Uterus (tissue), 4 donors: Measurements from ENCODE around the gene FUT2. TPM values are rescaled to one million over a fixed set of nuclear protein-coding genes. Genes with fewer than 3 reads are reported as not detected.

Experiments used
- DNase-seq, 2 donors: peaks; one replicate each; pipeline ENCODE4 v3.0.0-alpha.2; 2019 to 2020
- H3K27ac ChIP-seq, 2 donors: fragments of 200-600 bp; sonication (generic); 1 replicate in 1 of 2; 2 replicates in 1 of 2; pipeline ENCODE4 v1.5.1; 2016 to 2018
- H3K27me3 ChIP-seq, 2 donors: fragments of 200-600 bp; sonication (generic); one replicate each; pipeline ENCODE4 v1.5.1; 2018 to 2019; ENCODE audit warnings: control low read depth in 1 of 2
- H3K36me3 ChIP-seq, 2 donors: fragments of 200-600 bp; sonication (generic); one replicate each; pipeline ENCODE4 v1.5.1; 2019; ENCODE audit warnings: control low read depth in 1 of 2
- H3K4me1 ChIP-seq, 2 donors: fragments of 200-600 bp; sonication (generic); one replicate each; pipeline ENCODE4 v1.5.1; 2018 to 2019; ENCODE audit warnings: control low read depth in 1 of 2
- H3K4me3 ChIP-seq, 2 donors: fragments of 200-600 bp; sonication (generic); 1 replicate in 1 of 2; 2 replicates in 1 of 2; pipeline ENCODE4 v1.5.1; 2018 to 2019; ENCODE audit warnings: mild to moderate bottlenecking in 1 of 2
- H3K9me3 ChIP-seq, 2 donors: fragments of 200-600 bp; sonication (generic); one replicate each; pipeline ENCODE4 v1.5.1; 2019; ENCODE audit warnings: control low read depth in 1 of 2
- POLR2A ChIP-seq, 2 donors: fragments of 450-650 bp; IDR thresholded peaks; one replicate each; pipeline ENCODE4 v1.6.1; 2016; ENCODE audit warnings: antibody characterized with exemption in 2 of 2, mild to moderate bottlenecking in 1 of 2, moderate library complexity in 1 of 2
- intact Hi-C: fragments of 100-400 bp; cut with DNase I; formaldehyde crosslinking; loops from one replicate; pipeline ENCODE4 v1.15.1; 2023; ENCODE audit warnings: low total_unique reads
- total RNA-seq, 4 donors: library from RNA; depleted of rRNA in 3 of 4; stranded (reverse); fragments of >200 nt in 3 of 4; gene quantifications; one replicate each; pipeline versions ENCODE4 v1.1.0 to v1.2.4, GENCODE V29; 2014 to 2023
- TF ChIP-seq, protein P1 (sequence below), 4 experiments: fragments of 200-600 bp in 2 of 4; fragments of 450-650 bp in 2 of 4; sonication (generic) in 2 of 4; IDR thresholded peaks; one replicate each; pipeline ENCODE4 v1.5.1; 2016 to 2019; ENCODE audit warnings: antibody characterized with exemption in 4 of 4, mild to moderate bottlenecking in 2 of 4, moderate library complexity in 1 of 4
- donor health status: DM: yes; HTN: yes; CAD: no.

The FUT2 gene
- total RNA-seq, 4 donors from 2014 or later: 1.0 TPM; not detected in 3

DNA sequence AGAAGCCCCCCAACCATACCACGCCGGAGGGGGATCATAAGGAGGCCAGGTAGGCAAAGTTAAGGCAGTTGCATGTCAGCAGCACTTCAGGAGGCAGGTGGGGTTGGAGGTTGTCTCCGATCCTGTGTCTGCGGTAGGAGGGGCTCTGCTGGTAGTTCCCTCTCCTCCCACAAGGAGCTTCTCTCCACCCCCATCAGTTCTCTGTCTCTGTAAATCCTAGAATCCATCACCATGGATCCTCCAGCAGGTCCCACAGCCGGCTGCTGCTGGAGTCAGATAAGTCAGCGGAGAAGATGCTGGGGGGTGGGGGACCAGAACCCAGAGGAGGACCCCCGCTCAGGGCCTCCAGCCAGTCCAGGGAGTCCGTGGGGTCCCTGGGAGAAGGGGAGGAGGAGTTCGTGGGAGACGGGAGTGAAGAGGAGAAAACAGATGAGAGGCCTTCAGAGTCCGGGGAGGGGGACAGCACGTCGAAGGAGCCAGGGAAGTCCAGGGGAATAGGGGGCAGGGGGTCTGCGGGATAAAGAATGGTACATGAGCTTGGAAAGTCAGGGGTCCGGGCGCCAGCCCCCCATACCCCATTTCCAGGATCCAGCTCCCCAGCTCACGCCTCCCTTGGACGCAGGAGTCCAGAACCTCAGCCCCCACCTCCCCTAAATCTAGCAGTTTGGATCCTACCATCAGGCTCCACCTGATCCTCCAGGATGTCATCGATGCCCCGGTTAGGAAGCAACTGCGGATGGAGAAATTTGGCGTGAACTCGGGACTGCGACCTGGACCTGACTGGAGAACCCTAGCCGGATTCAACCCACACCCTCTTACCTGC lies 17.5 kb downstream of the FUT2 start:
- Histone ChIP-seq H3K9me3 (peaks cover 0 to 4% of the 10 kb centered on the region in 2 donors), H3K27ac (peak overlapping the region; percentile 63 to 85), H3K4me1 (no peaks in the 10 kb centered on the region), H3K4me3 (peak overlapping the region; percentile 49 to 66), H3K36me3 (no peaks in the 10 kb centered on the region), H3K27me3 (no peaks in the 10 kb centered on the region)
- intact Hi-C loops: no loop called here
- TF ChIP-seq POLR2A (IDR thresholded peaks at IDR 0.05): no peak
- TF ChIP-seq, protein P1, sequence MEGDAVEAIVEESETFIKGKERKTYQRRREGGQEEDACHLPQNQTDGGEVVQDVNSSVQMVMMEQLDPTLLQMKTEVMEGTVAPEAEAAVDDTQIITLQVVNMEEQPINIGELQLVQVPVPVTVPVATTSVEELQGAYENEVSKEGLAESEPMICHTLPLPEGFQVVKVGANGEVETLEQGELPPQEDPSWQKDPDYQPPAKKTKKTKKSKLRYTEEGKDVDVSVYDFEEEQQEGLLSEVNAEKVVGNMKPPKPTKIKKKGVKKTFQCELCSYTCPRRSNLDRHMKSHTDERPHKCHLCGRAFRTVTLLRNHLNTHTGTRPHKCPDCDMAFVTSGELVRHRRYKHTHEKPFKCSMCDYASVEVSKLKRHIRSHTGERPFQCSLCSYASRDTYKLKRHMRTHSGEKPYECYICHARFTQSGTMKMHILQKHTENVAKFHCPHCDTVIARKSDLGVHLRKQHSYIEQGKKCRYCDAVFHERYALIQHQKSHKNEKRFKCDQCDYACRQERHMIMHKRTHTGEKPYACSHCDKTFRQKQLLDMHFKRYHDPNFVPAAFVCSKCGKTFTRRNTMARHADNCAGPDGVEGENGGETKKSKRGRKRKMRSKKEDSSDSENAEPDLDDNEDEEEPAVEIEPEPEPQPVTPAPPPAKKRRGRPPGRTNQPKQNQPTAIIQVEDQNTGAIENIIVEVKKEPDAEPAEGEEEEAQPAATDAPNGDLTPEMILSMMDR (IDR thresholded peaks at IDR 0.05): no peak
- DNase-seq: no peak

DNA sequence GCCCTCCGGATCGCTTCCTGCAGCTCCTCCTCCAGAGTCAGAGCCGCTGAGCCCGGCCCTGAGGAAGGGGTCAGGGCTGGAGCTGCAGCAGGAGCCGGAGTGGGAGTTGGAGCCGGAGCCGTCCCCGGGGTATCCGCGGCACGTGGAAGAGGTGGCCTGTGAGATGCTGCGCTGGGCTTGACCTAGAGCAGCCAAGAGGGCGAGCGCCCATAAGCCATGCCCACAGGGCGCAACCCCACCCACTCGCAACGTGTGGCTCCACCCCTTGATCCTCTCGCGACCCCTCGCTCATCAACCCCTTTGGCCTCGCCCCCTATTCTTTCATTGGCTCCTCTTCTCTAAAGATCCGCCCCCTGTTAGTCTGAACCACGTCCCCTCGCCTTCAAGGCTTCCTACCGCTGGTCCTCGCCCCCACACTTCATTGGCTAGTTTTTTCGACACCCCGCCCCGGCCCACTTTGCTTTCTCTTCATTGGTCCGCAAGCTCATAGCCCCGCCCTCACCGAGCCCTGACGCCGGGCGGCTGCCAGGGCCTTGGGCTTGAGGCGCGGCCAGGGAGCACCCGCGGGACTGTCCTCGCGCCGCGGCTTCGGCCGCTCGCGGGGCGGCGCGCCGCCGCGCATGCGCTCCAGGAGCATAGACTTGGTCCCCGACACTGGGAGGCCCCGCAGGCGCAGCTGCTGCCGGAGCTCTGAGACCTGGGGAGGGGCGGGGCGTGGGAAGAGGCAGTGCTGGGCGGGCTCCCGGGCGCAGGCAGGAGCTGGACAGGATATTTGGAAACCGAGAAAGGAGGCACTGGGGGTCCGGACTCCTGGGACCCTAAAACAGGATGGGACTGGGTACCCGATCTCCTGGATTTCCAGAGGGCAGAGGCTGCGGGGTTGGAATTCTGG lies 18.3 kb downstream of the FUT2 start:
- H3K27ac ChIP-seq: peak overlapping the region; percentile 85 to 92
- TF ChIP-seq POLR2A (IDR thresholded peaks at IDR 0.05): peak; percentile 62 to 66
- TF ChIP-seq, protein P1 (IDR thresholded peaks at IDR 0.05): peak in 2 of 4 experiments; percentile 5 to 42
- H3K36me3 ChIP-seq: no peaks in the 10 kb centered on the region
- intact Hi-C loops: no loop called here
- peak; percentile 99 to 100 for DNase-seq
- peaks cover 0 to 3% of the 10 kb centered on the region in 2 donors for H3K4me1 ChIP-seq
- peaks cover 0 to 4% of the 10 kb centered on the region in 2 donors for H3K9me3 ChIP-seq
- H3K4me3 ChIP-seq: peak overlapping the region; percentile 49 to 66
- no peaks in the 10 kb centered on the region for H3K27me3 ChIP-seq

DNA sequence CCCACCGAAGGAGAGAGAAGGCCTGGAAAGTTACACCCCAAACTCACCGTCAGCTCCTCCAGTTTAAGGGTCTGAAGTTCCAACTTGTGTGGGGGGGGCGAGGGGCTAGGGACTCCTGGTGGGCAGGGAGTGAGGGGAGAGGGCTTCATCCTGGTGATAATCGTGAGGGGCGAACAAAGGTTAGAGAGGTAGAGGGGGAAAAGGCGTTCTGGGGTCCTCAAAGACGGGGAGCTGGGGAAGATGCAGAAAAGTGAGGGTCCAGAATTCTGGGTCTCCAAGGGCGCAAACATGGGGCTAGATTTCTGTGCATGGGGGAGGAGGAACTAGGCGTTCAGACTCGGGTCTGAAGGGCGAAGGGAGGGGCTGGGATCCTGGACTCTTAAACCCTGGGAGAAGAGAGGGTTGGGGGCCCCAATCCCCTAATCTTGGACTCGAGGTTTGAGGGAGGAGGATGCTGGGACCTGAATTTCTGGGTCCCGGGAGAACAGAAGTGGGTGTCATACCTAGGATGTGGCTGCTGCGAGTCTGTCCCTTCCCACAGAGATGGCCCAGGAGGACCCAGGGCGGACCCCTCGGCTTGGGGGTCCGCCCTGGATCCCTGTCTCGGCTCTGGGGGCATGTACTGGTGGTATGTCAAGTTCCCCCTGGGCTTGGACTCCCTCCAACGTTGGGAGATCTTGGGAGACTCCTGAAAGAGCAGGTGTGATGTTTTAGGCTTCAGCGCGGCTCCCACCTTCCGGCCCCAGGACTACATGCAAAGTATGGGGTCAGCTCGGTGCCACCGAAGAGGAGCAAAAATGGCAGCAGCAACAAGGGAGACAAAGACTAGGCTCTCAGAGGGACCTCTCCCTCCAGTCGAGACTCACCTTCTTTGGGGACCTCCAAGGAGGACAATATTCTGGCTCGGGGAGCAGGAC lies 19.2 kb downstream of the FUT2 start:
- no peak for TF ChIP-seq POLR2A (IDR thresholded peaks at IDR 0.05)
- TF ChIP-seq, protein P1 (IDR thresholded peaks at IDR 0.05): no peak
- Histone ChIP-seq H3K4me1 (peaks cover 0 to 9% of the 10 kb centered on the region in 2 donors), H3K9me3 (peaks cover 0 to 4% of the 10 kb centered on the region in 2 donors), H3K27ac (peak overlapping the region; percentile 83 to 92), H3K27me3 (no peaks in the 10 kb centered on the region), H3K36me3 (no peaks in the 10 kb centered on the region), H3K4me3 (peak overlapping the region; percentile 39 to 40)
- intact Hi-C loops: no loop called here
- DNase-seq: peak in 1 of 2 donors; percentile 58

DNA sequence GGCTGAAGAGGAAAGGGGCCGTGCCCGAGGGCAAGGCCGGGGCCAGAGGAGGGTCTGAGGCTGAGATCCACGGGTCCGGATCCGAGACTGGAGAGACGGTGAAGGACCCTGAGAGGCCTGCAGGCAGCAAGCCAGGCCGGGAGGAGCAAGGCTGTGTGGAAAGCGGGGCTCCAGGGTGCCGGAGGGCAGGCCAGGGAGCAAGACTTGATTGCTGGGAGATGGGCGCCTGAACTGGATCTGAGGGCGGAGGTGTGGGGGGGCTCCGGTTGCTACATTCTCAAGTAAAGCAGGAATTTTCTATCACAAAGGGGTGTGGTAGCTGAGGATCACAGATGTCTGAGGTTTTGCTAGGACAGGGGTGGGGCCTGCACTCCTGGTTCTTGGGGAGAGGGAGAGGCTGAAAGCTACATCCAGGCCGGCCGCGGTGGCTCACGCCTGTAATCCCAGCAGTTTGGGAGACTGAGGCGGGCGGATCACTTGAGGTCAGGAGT lies 20.0 kb downstream of the FUT2 start:
- DNase-seq: peak; percentile 51 to 63
- Histone ChIP-seq H3K4me3 (peak overlapping the region; percentile 39 to 40), H3K27me3 (no peaks in the 10 kb centered on the region), H3K27ac (peak overlapping the region; percentile 83 to 92), H3K9me3 (peaks cover 0 to 4% of the 10 kb centered on the region in 2 donors), H3K4me1 (peaks cover 0 to 11% of the 10 kb centered on the region in 2 donors), H3K36me3 (no peaks in the 10 kb centered on the region)
- intact Hi-C loops: no loop called here
- TF ChIP-seq, protein P1 (IDR thresholded peaks at IDR 0.05): no peak
- TF ChIP-seq POLR2A (IDR thresholded peaks at IDR 0.05): no peak
